ENCODE measurements around the gene POLH.

- no peak for TF ChIP-seq CTCF (conservative IDR thresholded peaks at IDR 0.05; ENCODE audit: low read depth in 2 of 2)
- TF ChIP-seq REST (IDR thresholded peaks at IDR 0.05; ENCODE audit: unreplicated experiment), result no peak
- no peak for TF ChIP-seq POLR2AphosphoS5 (IDR thresholded peaks at IDR 0.05; ENCODE audit: low read depth)
- TF ChIP-seq EZH2 (IDR thresholded peaks at IDR 0.05; ENCODE audit: low read depth, unreplicated experiment), result no peak
These were observed 33.4 kb downstream of the POLH start for GRCh38 chr6:43609402-43609801.

All from GM23338 (cell line).